Hepatocyte (in vitro differentiated cells): ENCODE measurements around the gene EPAS1.

Experiments used
- EZH2 ChIP-seq: fragments of 200-600 bp; sonication (generic); IDR thresholded peaks from 2 replicates; pipeline ENCODE4 v1.6.1; 2016; ENCODE audit warnings: antibody characterized with exemption, mild to moderate bottlenecking, borderline replicate concordance
- EZH2phosphoT487 ChIP-seq: fragments of 200-600 bp; sonication (generic); IDR thresholded peaks from one replicate; pipeline ENCODE4 v1.6.1; 2018; ENCODE audit warnings: antibody characterized with exemption, mild to moderate bottlenecking, low read depth, moderate library complexity; ENCODE audit not compliant: unreplicated experiment, severe bottlenecking
- TF ChIP-seq, protein P1 (sequence below): fragments of 200-600 bp; sonication (generic); IDR thresholded peaks from 2 replicates; pipeline ENCODE4 v1.5.1; 2016; ENCODE audit warnings: antibody characterized with exemption, mild to moderate bottlenecking; ENCODE audit not compliant: poor library complexity

GRCh38 chr2:46363535-46364170 is 66.4 kb downstream of the EPAS1 start:
- TF ChIP-seq EZH2: no peak
- TF ChIP-seq, protein P1, sequence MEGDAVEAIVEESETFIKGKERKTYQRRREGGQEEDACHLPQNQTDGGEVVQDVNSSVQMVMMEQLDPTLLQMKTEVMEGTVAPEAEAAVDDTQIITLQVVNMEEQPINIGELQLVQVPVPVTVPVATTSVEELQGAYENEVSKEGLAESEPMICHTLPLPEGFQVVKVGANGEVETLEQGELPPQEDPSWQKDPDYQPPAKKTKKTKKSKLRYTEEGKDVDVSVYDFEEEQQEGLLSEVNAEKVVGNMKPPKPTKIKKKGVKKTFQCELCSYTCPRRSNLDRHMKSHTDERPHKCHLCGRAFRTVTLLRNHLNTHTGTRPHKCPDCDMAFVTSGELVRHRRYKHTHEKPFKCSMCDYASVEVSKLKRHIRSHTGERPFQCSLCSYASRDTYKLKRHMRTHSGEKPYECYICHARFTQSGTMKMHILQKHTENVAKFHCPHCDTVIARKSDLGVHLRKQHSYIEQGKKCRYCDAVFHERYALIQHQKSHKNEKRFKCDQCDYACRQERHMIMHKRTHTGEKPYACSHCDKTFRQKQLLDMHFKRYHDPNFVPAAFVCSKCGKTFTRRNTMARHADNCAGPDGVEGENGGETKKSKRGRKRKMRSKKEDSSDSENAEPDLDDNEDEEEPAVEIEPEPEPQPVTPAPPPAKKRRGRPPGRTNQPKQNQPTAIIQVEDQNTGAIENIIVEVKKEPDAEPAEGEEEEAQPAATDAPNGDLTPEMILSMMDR: no peak
- no peak for TF ChIP-seq EZH2phosphoT487
